ENCODE data around the gene FAM171A2.

DNA sequence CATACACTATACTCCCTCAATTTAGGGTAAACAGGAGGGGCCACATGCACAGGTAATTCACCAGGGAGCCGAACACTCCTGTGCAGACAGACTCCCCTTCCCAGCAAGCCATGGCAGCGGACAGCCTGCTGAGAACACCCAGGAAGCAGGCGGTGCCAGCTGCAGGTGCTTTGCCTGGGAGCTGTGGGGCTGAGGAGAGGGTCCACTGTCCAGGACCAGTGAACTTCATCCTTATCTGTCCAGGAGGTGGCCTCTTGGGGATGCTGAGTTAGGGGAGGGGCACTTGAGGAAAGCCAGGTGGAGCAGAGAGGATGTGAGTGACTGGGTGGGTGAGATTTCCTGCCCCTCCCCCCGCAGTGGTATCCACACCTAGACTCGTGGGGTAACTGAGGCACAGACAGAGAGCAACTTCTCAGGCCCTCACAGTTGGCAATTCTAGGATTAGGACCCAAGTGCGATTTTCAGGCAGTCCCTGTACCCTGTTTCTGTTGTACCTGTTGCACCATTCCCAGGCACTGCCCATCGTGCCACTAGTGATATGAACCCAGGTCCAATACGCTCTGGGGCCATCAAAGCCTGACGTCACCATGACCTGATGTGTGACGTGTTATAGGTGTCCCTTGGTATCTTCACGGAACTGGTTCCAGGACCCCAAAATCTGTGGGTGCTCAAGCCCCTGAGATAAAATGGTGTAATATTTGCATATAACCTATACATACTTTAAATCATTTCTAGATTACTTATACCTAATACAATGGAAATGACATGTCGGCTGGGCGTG, 17.4 kb downstream of the FAM171A2 start:
- TF ChIP-seq, protein P1, sequence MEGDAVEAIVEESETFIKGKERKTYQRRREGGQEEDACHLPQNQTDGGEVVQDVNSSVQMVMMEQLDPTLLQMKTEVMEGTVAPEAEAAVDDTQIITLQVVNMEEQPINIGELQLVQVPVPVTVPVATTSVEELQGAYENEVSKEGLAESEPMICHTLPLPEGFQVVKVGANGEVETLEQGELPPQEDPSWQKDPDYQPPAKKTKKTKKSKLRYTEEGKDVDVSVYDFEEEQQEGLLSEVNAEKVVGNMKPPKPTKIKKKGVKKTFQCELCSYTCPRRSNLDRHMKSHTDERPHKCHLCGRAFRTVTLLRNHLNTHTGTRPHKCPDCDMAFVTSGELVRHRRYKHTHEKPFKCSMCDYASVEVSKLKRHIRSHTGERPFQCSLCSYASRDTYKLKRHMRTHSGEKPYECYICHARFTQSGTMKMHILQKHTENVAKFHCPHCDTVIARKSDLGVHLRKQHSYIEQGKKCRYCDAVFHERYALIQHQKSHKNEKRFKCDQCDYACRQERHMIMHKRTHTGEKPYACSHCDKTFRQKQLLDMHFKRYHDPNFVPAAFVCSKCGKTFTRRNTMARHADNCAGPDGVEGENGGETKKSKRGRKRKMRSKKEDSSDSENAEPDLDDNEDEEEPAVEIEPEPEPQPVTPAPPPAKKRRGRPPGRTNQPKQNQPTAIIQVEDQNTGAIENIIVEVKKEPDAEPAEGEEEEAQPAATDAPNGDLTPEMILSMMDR (optimal IDR thresholded peaks at IDR 0.05 in 1 of 3, IDR thresholded peaks at IDR 0.05 in 1 of 3, conservative IDR thresholded peaks at IDR 0.05 in 1 of 3; ENCODE audit: extremely low read depth in 1 of 3, insufficient read depth in 2 of 3, low read length in 3 of 3) = no peak
- TF ChIP-seq EZH2 (IDR thresholded peaks at IDR 0.05; ENCODE audit: low read length) = no peak

Measured in keratinocyte (primary cell).